BE2C (cell line): ENCODE results near the gene TIFAB.

Experiments
- DNase-seq: peaks from one replicate; pipeline ENCODE4 v3.0.0-alpha.2; 2020
- H3K27me3 ChIP-seq: fragments of 250-450 bp; sonication (Bioruptor Pico); 2 replicates; pipeline ENCODE4 v1.5.1; 2020; ENCODE audit warnings: mild to moderate bottlenecking
- H3K36me3 ChIP-seq: fragments of 250-450 bp; sonication (Bioruptor Pico); 2 replicates; pipeline ENCODE4 v1.5.1; 2020; ENCODE audit warnings: mild to moderate bottlenecking
- H3K4me1 ChIP-seq: fragments of 250-450 bp; sonication (Bioruptor Pico); 2 replicates; pipeline ENCODE4 v1.5.1; 2020
- H3K4me3 ChIP-seq: 2 replicates; pipeline ENCODE4 v1.5.1; 2011; ENCODE audit warnings: low read depth, low read length
- H3K9me3 ChIP-seq: fragments of 250-450 bp; sonication (Bioruptor Pico); 2 replicates; pipeline ENCODE4 v1.5.1; 2020
- TF ChIP-seq, protein P1 (sequence below): IDR thresholded peaks from 2 replicates; pipeline ENCODE4 v1.5.1; 2012; ENCODE audit warnings: mild to moderate bottlenecking, low read depth, low read length

The TIFAB gene

DNA sequence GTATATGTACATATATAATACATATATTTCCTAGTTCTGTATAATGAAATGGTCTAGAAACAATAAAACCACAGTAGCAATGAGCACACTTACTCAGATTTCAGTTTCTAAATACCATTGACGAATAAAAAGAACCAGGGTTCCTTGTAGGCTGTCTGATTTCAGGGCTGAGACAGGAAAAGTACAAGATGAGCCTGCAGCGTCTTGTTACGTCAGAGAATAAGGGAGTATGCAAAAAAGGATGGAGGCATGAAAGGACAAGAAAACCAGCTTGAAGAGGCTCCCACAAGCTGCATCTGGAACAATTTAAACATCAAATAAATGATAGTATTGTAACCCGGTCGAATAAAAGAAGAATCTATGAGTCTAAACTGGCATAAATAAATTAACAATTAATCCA lies 17.8 kb upstream of the TIFAB start:
- Histone ChIP-seq H3K36me3 (no peaks in the 10 kb centered on the region), H3K4me3 (no peak overlapping the region), H3K4me1 (no peaks in the 10 kb centered on the region), H3K27me3 (peaks cover 38% of the 10 kb centered on the region), H3K9me3 (no peaks in the 10 kb centered on the region)
- TF ChIP-seq, protein P1, sequence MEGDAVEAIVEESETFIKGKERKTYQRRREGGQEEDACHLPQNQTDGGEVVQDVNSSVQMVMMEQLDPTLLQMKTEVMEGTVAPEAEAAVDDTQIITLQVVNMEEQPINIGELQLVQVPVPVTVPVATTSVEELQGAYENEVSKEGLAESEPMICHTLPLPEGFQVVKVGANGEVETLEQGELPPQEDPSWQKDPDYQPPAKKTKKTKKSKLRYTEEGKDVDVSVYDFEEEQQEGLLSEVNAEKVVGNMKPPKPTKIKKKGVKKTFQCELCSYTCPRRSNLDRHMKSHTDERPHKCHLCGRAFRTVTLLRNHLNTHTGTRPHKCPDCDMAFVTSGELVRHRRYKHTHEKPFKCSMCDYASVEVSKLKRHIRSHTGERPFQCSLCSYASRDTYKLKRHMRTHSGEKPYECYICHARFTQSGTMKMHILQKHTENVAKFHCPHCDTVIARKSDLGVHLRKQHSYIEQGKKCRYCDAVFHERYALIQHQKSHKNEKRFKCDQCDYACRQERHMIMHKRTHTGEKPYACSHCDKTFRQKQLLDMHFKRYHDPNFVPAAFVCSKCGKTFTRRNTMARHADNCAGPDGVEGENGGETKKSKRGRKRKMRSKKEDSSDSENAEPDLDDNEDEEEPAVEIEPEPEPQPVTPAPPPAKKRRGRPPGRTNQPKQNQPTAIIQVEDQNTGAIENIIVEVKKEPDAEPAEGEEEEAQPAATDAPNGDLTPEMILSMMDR = no peak
- DNase-seq = no peak

DNA sequence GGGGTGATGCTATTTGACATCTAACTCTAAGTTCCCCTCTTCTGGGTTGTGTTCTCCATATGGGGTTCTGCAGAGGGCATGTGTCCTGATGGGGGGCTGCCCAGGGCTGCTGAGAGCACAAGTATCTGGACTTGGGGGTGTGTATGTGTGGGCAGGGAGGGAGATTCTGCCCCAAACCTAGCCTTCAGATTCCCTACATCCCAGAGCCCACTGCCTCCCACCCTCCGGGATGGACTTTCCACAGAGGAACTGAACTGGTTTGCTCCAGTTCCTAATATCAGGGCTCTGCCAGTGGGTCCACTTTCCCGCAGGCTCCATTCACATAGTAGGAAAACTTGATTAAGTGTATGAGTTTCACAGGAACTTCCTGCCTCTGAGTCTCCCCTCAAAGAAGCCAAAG lies 16.4 kb upstream of the TIFAB start:
- no peaks in the 10 kb centered on the region for H3K4me1 ChIP-seq
- H3K27me3 ChIP-seq = peaks cover 45% of the 10 kb centered on the region
- TF ChIP-seq, protein P1 = no peak
- H3K9me3 ChIP-seq = no peaks in the 10 kb centered on the region
- H3K36me3 ChIP-seq = no peaks in the 10 kb centered on the region
- H3K4me3 ChIP-seq = no peak overlapping the region
- DNase-seq = no peak

DNA sequence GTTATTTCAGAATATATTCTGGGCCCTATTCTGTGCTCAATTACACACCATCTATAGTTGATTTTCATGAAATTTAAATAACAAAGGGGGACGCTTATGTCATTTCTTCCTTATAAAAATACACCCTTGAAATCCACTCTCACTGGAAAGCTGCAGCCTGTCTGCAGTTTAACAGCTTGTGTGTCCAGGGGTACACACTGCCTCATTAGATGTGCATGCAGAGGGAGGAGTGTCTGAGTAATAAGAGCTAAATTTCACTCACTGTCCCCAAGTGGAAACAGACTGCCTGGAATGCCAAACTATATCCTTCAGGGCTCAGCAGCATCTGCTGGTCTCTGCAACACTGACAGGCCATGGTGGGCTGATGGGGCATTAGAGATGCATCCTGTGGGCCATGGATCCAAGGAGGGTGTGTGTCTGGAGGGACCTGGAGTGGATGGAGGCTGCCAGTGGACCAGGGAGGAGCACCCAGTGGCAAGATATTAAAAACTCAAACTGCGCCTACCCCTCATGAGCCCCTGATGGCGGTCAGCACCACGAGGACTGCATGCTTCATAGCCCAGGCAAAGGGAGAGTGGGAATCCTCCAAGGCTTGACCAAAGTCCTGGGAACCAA lies 15.8 kb upstream of the TIFAB start:
- TF ChIP-seq, protein P1 = no peak
- Histone ChIP-seq H3K9me3 (no peaks in the 10 kb centered on the region), H3K4me1 (no peaks in the 10 kb centered on the region), H3K36me3 (no peaks in the 10 kb centered on the region), H3K27me3 (peaks cover 51% of the 10 kb centered on the region), H3K4me3 (no peak overlapping the region)
- no peak for DNase-seq

DNA sequence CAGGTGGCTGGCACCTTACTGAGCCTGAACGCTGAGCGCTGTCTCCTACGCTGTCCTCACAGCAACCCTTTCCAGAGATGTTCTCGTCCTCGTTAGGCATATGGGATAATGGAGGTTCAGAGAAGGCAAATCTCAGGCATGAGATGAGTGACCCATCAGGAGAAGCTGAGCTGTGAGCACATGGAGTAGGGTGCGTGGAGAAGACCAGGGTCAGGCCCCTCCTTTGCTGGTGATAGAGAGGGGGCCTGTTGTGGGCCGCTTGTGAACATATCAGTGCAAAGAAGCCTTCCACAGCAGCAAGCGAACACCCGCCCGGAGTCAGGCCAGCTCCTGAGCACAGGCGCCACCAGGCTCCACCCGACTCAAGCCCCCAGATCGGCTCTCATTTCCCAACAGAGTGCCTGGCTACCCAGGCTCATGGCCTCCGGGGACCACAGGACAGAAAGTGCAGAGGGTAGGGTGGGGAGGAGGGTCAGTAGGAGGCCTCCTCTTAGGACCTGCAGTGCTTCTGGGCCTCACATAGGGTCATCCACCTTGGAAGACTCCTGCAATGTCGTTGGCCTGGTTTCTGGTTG lies 15.0 kb upstream of the TIFAB start:
- no peaks in the 10 kb centered on the region for H3K4me1 ChIP-seq
- no peaks in the 10 kb centered on the region for H3K9me3 ChIP-seq
- DNase-seq = no peak
- TF ChIP-seq, protein P1 = no peak
- H3K27me3 ChIP-seq = peaks cover 54% of the 10 kb centered on the region
- H3K36me3 ChIP-seq = no peaks in the 10 kb centered on the region
- no peak overlapping the region for H3K4me3 ChIP-seq

DNA sequence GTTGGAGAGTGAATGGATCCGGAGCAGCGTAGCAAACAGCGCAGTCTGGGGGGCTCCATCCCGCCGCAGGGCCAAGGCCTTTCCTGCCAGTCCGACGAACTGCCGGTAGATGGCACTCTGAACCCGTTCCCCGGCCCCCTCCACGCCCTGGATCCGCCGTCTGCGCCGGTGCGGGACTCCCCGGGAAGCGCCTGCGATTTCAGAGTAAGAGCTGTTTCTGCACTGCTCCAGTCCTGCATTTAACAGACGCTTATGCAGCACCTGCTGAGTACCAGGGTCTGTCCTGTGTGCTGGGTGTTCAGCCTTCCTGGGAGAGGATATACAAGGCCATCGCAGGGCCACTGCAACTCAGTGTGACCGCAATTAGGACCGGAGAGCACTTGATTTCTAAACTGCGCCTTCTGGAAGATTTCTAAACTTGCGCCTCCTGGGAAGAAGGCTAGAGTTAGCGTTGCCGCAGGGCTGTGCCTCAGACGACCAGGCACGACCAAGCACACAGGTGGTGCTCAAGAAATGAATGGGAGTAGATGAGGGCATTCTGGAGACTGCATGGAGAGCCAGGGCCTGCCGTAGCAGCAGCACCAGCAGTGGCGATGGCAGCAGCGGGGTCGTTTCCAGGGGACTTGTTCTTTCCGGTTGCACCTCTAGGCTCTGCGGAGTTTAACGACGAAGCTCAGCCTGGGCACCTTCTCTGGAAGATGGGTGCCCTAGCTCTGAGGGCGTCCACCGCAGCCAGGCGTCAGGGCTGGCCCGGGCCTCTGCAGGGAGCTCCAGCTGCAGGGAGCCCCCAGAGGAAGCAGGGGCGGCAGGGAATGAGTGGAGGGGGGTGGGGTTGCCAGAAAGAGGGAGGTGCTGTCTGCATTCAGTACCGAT lies 14.3 kb upstream of the TIFAB start:
- DNase-seq = peak; percentile 83
- no peaks in the 10 kb centered on the region for H3K4me1 ChIP-seq
- H3K9me3 ChIP-seq = no peaks in the 10 kb centered on the region
- H3K27me3 ChIP-seq = peaks cover 54% of the 10 kb centered on the region
- no peaks in the 10 kb centered on the region for H3K36me3 ChIP-seq
- TF ChIP-seq, protein P1 = peak; percentile 88
- no peak overlapping the region for H3K4me3 ChIP-seq
